GM18870 (cell line): Measurements from ENCODE around the gene XYLT1.
"Not testable (repeated sequence)": the region's sequence is repeated elsewhere in the genome, so short reads cannot be mapped to it uniquely, and the experiment has no call there.

Source experiments
- ATAC-seq: cut with Tn5 transposase; IDR thresholded peaks from one replicate; pipeline ENCODE4 v1.9.1; 2021; ENCODE audit warnings: moderate library complexity; ENCODE audit not compliant: unreplicated experiment

Gene XYLT1

GRCh38 chr16:17488506-17488905 is 17.7 kb upstream of the XYLT1 start:
- ATAC-seq = no peak

GRCh38 chr16:17483351-17483750 is 12.6 kb upstream of the XYLT1 start:
- ATAC-seq = no peak

GRCh38 chr16:17482341-17482740 is 11.6 kb upstream of the XYLT1 start:
- ATAC-seq = not testable (repeated sequence)

- no peak for ATAC-seq
Measured at GRCh38 chr16:17481736-17482135, 11.0 kb upstream of the XYLT1 start.

GRCh38 chr16:17477260-17477545 is 6.4 kb upstream of the XYLT1 start:
- not testable (repeated sequence) for ATAC-seq

GRCh38 chr16:17476414-17477259 is 5.9 kb upstream of the XYLT1 start:
- ATAC-seq = no peak

- ATAC-seq = no peak
Measured at GRCh38 chr16:17475104-17475503, 4.3 kb upstream of the XYLT1 start.

GRCh38 chr16:17474572-17474971 is 3.8 kb upstream of the XYLT1 start:
- no peak for ATAC-seq

- no peak for ATAC-seq
Measured at GRCh38 chr16:17474037-17474436, 3.3 kb upstream of the XYLT1 start.

- no peak for ATAC-seq
Measured at GRCh38 chr16:17471719-17472461, 1.1 kb upstream of the XYLT1 start.

- no peak for ATAC-seq
Measured at GRCh38 chr16:17470182-17470907, 415 bp downstream of the XYLT1 start.

- ATAC-seq = no peak
Measured at GRCh38 chr16:17469741-17470181, 999 bp downstream of the XYLT1 start.

- ATAC-seq = no peak
Measured at GRCh38 chr16:17469011-17469740, 1.6 kb downstream of the XYLT1 start.

- ATAC-seq = no peak
Measured at GRCh38 chr16:17468611-17469010, 2.1 kb downstream of the XYLT1 start.

GRCh38 chr16:17467923-17468540 is 2.7 kb downstream of the XYLT1 start:
- no peak for ATAC-seq

GRCh38 chr16:17466876-17467275 is 3.9 kb downstream of the XYLT1 start:
- ATAC-seq = no peak

GRCh38 chr16:17465460-17465859 is 5.3 kb downstream of the XYLT1 start:
- ATAC-seq = no peak

GRCh38 chr16:17463335-17463734 is 7.4 kb downstream of the XYLT1 start:
- ATAC-seq = no peak

GRCh38 chr16:17461951-17462729 is 8.6 kb downstream of the XYLT1 start:
- ATAC-seq = no peak

GRCh38 chr16:17460890-17461289 is 9.9 kb downstream of the XYLT1 start:
- no peak for ATAC-seq
